SH-SY5Y (cell line): ENCODE measurements around the gene FAM184B.

Experiments
- GATA2 ChIP-seq: IDR thresholded peaks from 2 replicates; pipeline ENCODE4 v1.6.1; 2011; ENCODE audit warnings: mild to moderate bottlenecking, low read depth, low read length
- GATA3 ChIP-seq: IDR thresholded peaks from 2 replicates; pipeline ENCODE4 v1.6.1; 2011; ENCODE audit warnings: low read depth, mild to moderate bottlenecking, low read length, moderate library complexity

Gene FAM184B

DNA sequence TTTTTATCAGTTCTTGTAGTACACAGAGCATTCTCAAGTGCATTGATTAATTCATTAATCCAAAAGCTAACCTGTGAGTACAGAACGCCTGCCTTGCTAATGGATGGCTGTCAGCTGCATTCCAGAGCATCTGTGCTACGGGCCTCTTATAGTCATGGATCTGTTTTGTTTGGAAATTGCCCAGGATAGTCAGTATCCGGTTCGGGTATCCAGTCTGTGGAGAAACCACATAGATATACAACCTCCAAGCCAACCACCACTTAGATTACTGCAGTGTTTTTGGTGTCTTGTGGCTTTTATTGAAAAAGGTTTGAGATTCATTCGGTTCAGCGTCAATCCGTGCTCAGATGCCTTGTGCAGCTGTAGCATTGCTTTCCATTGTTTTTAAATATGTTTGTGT lies 200.5 kb downstream of the FAM184B start:
- TF ChIP-seq GATA2: no peak
- no peak for TF ChIP-seq GATA3
